SU-DHL-6 (cell line): ENCODE measurements around the gene DNAH11.
"Not testable (repeated sequence)": the region's sequence is repeated elsewhere in the genome, so short reads cannot be mapped to it uniquely, and the experiment has no call there.

Experiments used
- H2AFZ ChIP-seq: fragments of 200-600 bp; sonication (generic); 2 replicates; pipeline ENCODE4 v1.6.1; 2014; ENCODE audit warnings: low read depth, mild to moderate bottlenecking, moderate library complexity, mixed read lengths, antibody characterized with exemption, low read length; ENCODE audit not compliant: severe bottlenecking
- H3F3A ChIP-seq: fragments of 200-600 bp; shearing (Covaris generic); 2 replicates; pipeline ENCODE4 v1.6.0; 2016; ENCODE audit warnings: antibody characterized with exemption, mild to moderate bottlenecking; ENCODE audit not compliant: insufficient read depth
- H3K27ac ChIP-seq: fragments of 200-600 bp; sonication (generic); 2 replicates; pipeline ENCODE4 v1.5.1; 2016; ENCODE audit warnings: low read depth, mild to moderate bottlenecking, low read length, moderate library complexity, mixed read lengths
- H3K27me3 ChIP-seq: fragments of 200-600 bp; sonication (generic), shearing (Covaris generic); 2 replicates; pipeline ENCODE4 v1.6.0; 2014; ENCODE audit warnings: mild to moderate bottlenecking, low read length
- H3K36me3 ChIP-seq: fragments of 200-600 bp; sonication (generic); 2 replicates; pipeline ENCODE4 v1.6.1; 2014; ENCODE audit warnings: mild to moderate bottlenecking, low read length, mixed read lengths
- H3K4me2 ChIP-seq: fragments of 300-600, 200-600 bp; shearing (Covaris generic), sonication (generic); 2 replicates; pipeline ENCODE4 v1.6.0; 2014; ENCODE audit warnings: low read length, low read depth, mild to moderate bottlenecking; ENCODE audit not compliant: poor library complexity, severe bottlenecking
- H3K4me3 ChIP-seq: fragments of 200-600 bp; sonication (generic); 2 replicates; pipeline ENCODE4 v1.5.1; 2014; ENCODE audit warnings: antibody characterized with exemption, low read length, mild to moderate bottlenecking, mixed read lengths; ENCODE audit not compliant: insufficient read depth, poor library complexity, severe bottlenecking
- H3K79me2 ChIP-seq: fragments of 200-600 bp; sonication (generic); 2 replicates; pipeline ENCODE4 v1.6.1; 2014; ENCODE audit warnings: mild to moderate bottlenecking, low read length, moderate library complexity; ENCODE audit not compliant: insufficient read depth
- H3K9ac ChIP-seq: fragments of 200-600 bp; sonication (generic); 2 replicates; pipeline ENCODE4 v1.7.0; 2014; ENCODE audit warnings: mild to moderate bottlenecking, low read length
- H3K9me2 ChIP-seq: fragments of 200-600 bp; sonication (generic); replicated peaks from 2 replicates; pipeline ENCODE4 v1.6.1; 2014; ENCODE audit warnings: low read length; ENCODE audit not compliant: insufficient read depth
- H3K9me3 ChIP-seq: fragments of 200-600 bp; sonication (generic); 2 replicates; pipeline ENCODE4 v1.6.1; 2014; ENCODE audit warnings: low read length, mixed read lengths; ENCODE audit not compliant: insufficient read depth
- H4K20me1 ChIP-seq: fragments of 200-600 bp; sonication (generic); 2 replicates; pipeline ENCODE4 v1.6.1; 2014; ENCODE audit warnings: low read depth, mild to moderate bottlenecking, antibody characterized with exemption, low read length, moderate library complexity, mixed read lengths
- CTCF ChIP-seq: fragments of 200-600 bp; sonication (generic); IDR thresholded peaks from one replicate; pipeline ENCODE4 v1.5.1; 2017; ENCODE audit warnings: antibody characterized with exemption, mild to moderate bottlenecking, low read length, moderate library complexity; ENCODE audit not compliant: insufficient read depth, poor library complexity, severe bottlenecking
- EZH2phosphoT487 ChIP-seq: fragments of 200-600 bp; sonication (generic), shearing (Covaris generic); conservative IDR thresholded peaks from 2 replicates; pipeline ENCODE4 v1.6.1; 2018; ENCODE audit warnings: mild to moderate bottlenecking, antibody characterized with exemption, low read length, moderate library complexity, mixed read lengths

DNAH11 gene

GRCh38 chr7:21671859-21672258 lies 129.0 kb downstream of the DNAH11 start:
- H3K9me2 ChIP-seq = no peaks in the 10 kb centered on the region
- no peak overlapping the region for H3K27ac ChIP-seq
- no peaks in the 10 kb centered on the region for H3K9me3 ChIP-seq
- no peaks in the 10 kb centered on the region for H3K79me2 ChIP-seq
- no peak overlapping the region for H3K4me3 ChIP-seq
- H3F3A ChIP-seq = no peaks in the 10 kb centered on the region
- no peak overlapping the region for H3K4me2 ChIP-seq
- H2AFZ ChIP-seq = no peak overlapping the region
- H4K20me1 ChIP-seq = no peaks in the 10 kb centered on the region
- H3K9ac ChIP-seq = no peak overlapping the region
- H3K27me3 ChIP-seq = no peaks in the 10 kb centered on the region
- TF ChIP-seq CTCF (no peak), EZH2phosphoT487 (no peak)
- H3K36me3 ChIP-seq = no peaks in the 10 kb centered on the region

- Histone ChIP-seq H3K36me3 (no peaks in the 10 kb centered on the region), H3K27me3 (no peaks in the 10 kb centered on the region), H3K9ac (no peak overlapping the region), H3K9me2 (no peaks in the 10 kb centered on the region), H3K9me3 (no peaks in the 10 kb centered on the region), H3K4me3 (no peak overlapping the region), H3K27ac (no peak overlapping the region), H2AFZ (no peak overlapping the region), H3F3A (no peaks in the 10 kb centered on the region), H3K79me2 (no peaks in the 10 kb centered on the region), H4K20me1 (no peaks in the 10 kb centered on the region), H3K4me2 (no peak overlapping the region)
- TF ChIP-seq EZH2phosphoT487 (no peak), CTCF (no peak)
These were observed 132.4 kb downstream of the DNAH11 start for GRCh38 chr7:21675255-21675654.

GRCh38 chr7:21690705-21691104 lies 147.9 kb downstream of the DNAH11 start:
- H3F3A ChIP-seq = no peaks in the 10 kb centered on the region
- H2AFZ ChIP-seq = no peak overlapping the region
- TF ChIP-seq CTCF (no peak), EZH2phosphoT487 (no peak)
- no peak overlapping the region for H3K4me3 ChIP-seq
- H3K79me2 ChIP-seq = no peaks in the 10 kb centered on the region
- no peaks in the 10 kb centered on the region for H3K36me3 ChIP-seq
- H3K27me3 ChIP-seq = no peaks in the 10 kb centered on the region
- H3K9me2 ChIP-seq = no peaks in the 10 kb centered on the region
- H4K20me1 ChIP-seq = no peaks in the 10 kb centered on the region
- H3K4me2 ChIP-seq = no peak overlapping the region
- no peaks in the 10 kb centered on the region for H3K9me3 ChIP-seq
- H3K9ac ChIP-seq = no peak overlapping the region
- H3K27ac ChIP-seq = no peak overlapping the region

- not testable (repeated sequence) for H3K79me2 ChIP-seq, H3K27me3 ChIP-seq, H3K9me2 ChIP-seq, H3K9me3 ChIP-seq, H2AFZ ChIP-seq, H3K36me3 ChIP-seq, H3K9ac ChIP-seq, H4K20me1 ChIP-seq, H3K4me3 ChIP-seq, H3K27ac ChIP-seq, H3F3A ChIP-seq, H3K4me2 ChIP-seq
These were observed 148.3 kb downstream of the DNAH11 start for GRCh38 chr7:21691146-21691545.

GRCh38 chr7:21700587-21700986 lies 157.7 kb downstream of the DNAH11 start:
- not testable (repeated sequence) for H3K27me3 ChIP-seq, H3K9me3 ChIP-seq, H3K9me2 ChIP-seq, H3K36me3 ChIP-seq, H3K79me2 ChIP-seq, H3K27ac ChIP-seq, H3K4me2 ChIP-seq, H4K20me1 ChIP-seq, H3K4me3 ChIP-seq, H3K9ac ChIP-seq, H3F3A ChIP-seq, H2AFZ ChIP-seq
